Placental epithelial cell (primary cell): ENCODE data around the gene CLTRN. TPM values are rescaled to one million over a fixed set of nuclear protein-coding genes. Genes with fewer than 3 reads are reported as not detected.

ENCODE experiments used
- total RNA-seq: library from RNA; depleted of rRNA; stranded (reverse); fragments of >200 nt; gene quantifications from 2 replicates; pipeline ENCODE4 v1.2.3, GENCODE V29; 2012

Gene CLTRN
- 0.43 and 0.79 TPM in 2 replicates for total RNA-seq

GRCh38 chrX:15664487-15665444, at the start of gene CLTRN:
TSS of gene CLTRN (minus strand) at chrX:15664805. CDS start at chrX:15664775, 30 bp downstream.

GRCh38 chrX:15600745-15601144, 63.9 kb downstream of the CLTRN start, which contains the start of gene ACE2:
TSS of gene ACE2 (minus strand) at chrX:15600960. CDS start at chrX:15600911, 49 bp downstream.

Other genes with a start within 250 kb of the CLTRN start
- gene PIR, start 171.5 kb downstream of the CLTRN start, total RNA-seq = 2.0 and 2.5 TPM in 2 replicates
- gene BMX, start 164.0 kb downstream of the CLTRN start, total RNA-seq = not detected in 2 replicates
- gene ACE2, start 63.8 kb downstream of the CLTRN start, total RNA-seq = 0.11 and 0.39 TPM in 2 replicates
- 9.2 and 13.0 TPM in 2 replicates for gene CA5B, start 73.5 kb upstream of the CLTRN start, total RNA-seq
- 2.7 and 2.9 TPM in 2 replicates for gene ZRSR2, start 125.7 kb upstream of the CLTRN start, total RNA-seq
- 13.0 and 24.1 TPM in 2 replicates for gene AP1S2, start 190.0 kb upstream of the CLTRN start, total RNA-seq